Nephron progenitor cell (in vitro differentiated cells): ENCODE data around the gene CCNE1.

Experiments
- DNase-seq: peaks from one replicate; pipeline ENCODE4 v3.0.0; 2021
- H3K27ac Mint-ChIP-seq: 2 replicates; pipeline ENCODE4 v1.8.0; 2021; ENCODE audit warnings: mild to moderate bottlenecking, moderate library complexity, mixed read lengths
- H3K27me3 Mint-ChIP-seq: 2 replicates; pipeline ENCODE4 v1.8.0; 2021; ENCODE audit warnings: mild to moderate bottlenecking, low read depth, mixed read lengths; ENCODE audit not compliant: poor library complexity
- H3K36me3 Mint-ChIP-seq: 2 replicates; pipeline ENCODE4 v1.8.0; 2021; ENCODE audit warnings: low read depth, mixed read lengths
- H3K4me1 Mint-ChIP-seq: 2 replicates; pipeline ENCODE4 v1.8.0; 2021; ENCODE audit warnings: mixed read lengths
- H3K4me3 Mint-ChIP-seq: 2 replicates; pipeline ENCODE4 v1.8.0; 2021; ENCODE audit warnings: mild to moderate bottlenecking, moderate library complexity, mixed read lengths
- H3K9me3 Mint-ChIP-seq: 2 replicates; pipeline ENCODE4 v1.8.0; 2021; ENCODE audit warnings: mild to moderate bottlenecking, moderate library complexity, mixed read lengths
- CTCF ChIP-seq: fragments of 200-600 bp; sonication (generic); IDR thresholded peaks from 2 replicates; pipeline ENCODE4 v1.5.0; 2021; ENCODE audit warnings: antibody characterized with exemption

Gene CCNE1

GRCh38 chr19:29836409-29836825, 24.6 kb downstream of the CCNE1 start:
- peaks cover 15% of the 10 kb centered on the region for H3K4me1 Mint-ChIP-seq
- no peak overlapping the region for H3K27ac Mint-ChIP-seq
- no peaks in the 10 kb centered on the region for H3K9me3 Mint-ChIP-seq
- DNase-seq = no peak
- no peak overlapping the region for H3K4me3 Mint-ChIP-seq
- no peak for TF ChIP-seq CTCF
- H3K36me3 Mint-ChIP-seq = no peaks in the 10 kb centered on the region
- peaks cover 13% of the 10 kb centered on the region for H3K27me3 Mint-ChIP-seq

- Mint-ChIP-seq H3K36me3 (no peaks in the 10 kb centered on the region), H3K27ac (no peak overlapping the region), H3K9me3 (no peaks in the 10 kb centered on the region), H3K27me3 (peaks cover 13% of the 10 kb centered on the region), H3K4me3 (no peak overlapping the region), H3K4me1 (peaks cover 26% of the 10 kb centered on the region)
- TF ChIP-seq CTCF = no peak
- DNase-seq = no peak
Observed at GRCh38 chr19:29837448-29837981, 25.7 kb downstream of the CCNE1 start.

- TF ChIP-seq CTCF = no peak
Observed at GRCh38 chr19:29837996-29838395, 26.2 kb downstream of the CCNE1 start.

GRCh38 chr19:29840066-29840950, 28.5 kb downstream of the CCNE1 start:
- Mint-ChIP-seq H3K4me1 (peaks cover 30% of the 10 kb centered on the region), H3K4me3 (no peak overlapping the region), H3K36me3 (no peaks in the 10 kb centered on the region), H3K27me3 (peaks cover 13% of the 10 kb centered on the region), H3K9me3 (no peaks in the 10 kb centered on the region), H3K27ac (peak overlapping the region; percentile 64)
- no peak for DNase-seq
- TF ChIP-seq CTCF = no peak

More at GRCh38 chr19:29837996-29838395, 26.2 kb downstream of the CCNE1 start:
- Mint-ChIP-seq H3K4me3 (no peak overlapping the region), H3K9me3 (no peaks in the 10 kb centered on the region), H3K27ac (no peak overlapping the region), H3K27me3 (peaks cover 13% of the 10 kb centered on the region), H3K4me1 (peaks cover 29% of the 10 kb centered on the region), H3K36me3 (no peaks in the 10 kb centered on the region)
- no peak for DNase-seq

- Mint-ChIP-seq H3K4me1 (peaks cover 38% of the 10 kb centered on the region), H3K27ac (no peak overlapping the region)
- no peak for DNase-seq
Observed at GRCh38 chr19:29841209-29841558, 29.4 kb downstream of the CCNE1 start.

More at GRCh38 chr19:29841209-29841558, 29.4 kb downstream of the CCNE1 start:
- H3K27me3 Mint-ChIP-seq = peaks cover 13% of the 10 kb centered on the region
- no peak for TF ChIP-seq CTCF
- no peaks in the 10 kb centered on the region for H3K9me3 Mint-ChIP-seq
- H3K36me3 Mint-ChIP-seq = no peaks in the 10 kb centered on the region
- no peak overlapping the region for H3K4me3 Mint-ChIP-seq
